ENCODE measurements around the gene NPAS3. TPM values are rescaled to one million over a fixed set of nuclear protein-coding genes. Genes with fewer than 3 reads are reported as not detected.

The NPAS3 gene
- total RNA-seq, 2 experiments from 2014 or later: not detected

GRCh38 chr14:32933629-32934072, 5.0 kb upstream of the NPAS3 start:
- Histone ChIP-seq H2AFZ (ENCODE audit: low read length) (no peak overlapping the region), H3K4me2 (ENCODE audit: low read length) (no peak overlapping the region), H3K36me3 (ENCODE audit: insufficient read depth, low read length) (peaks cover 67% of the 10 kb centered on the region), H4K20me1 (ENCODE audit: insufficient read depth, low read length) (no peaks in the 10 kb centered on the region), H3K27ac (ENCODE audit: low read depth, low read length, poor library complexity, severe bottlenecking) (no peak overlapping the region), H3K9me2 (ENCODE audit: insufficient read depth, low read length) (no peaks in the 10 kb centered on the region), H3K4me3 (ENCODE audit: low read depth, low read length, poor library complexity, severe bottlenecking) (no peak overlapping the region), H3K79me2 (ENCODE audit: insufficient read depth, low read depth, low read length) (peaks cover 6% of the 10 kb centered on the region; the same call in 1 of the 2 replicates), H3K9me3 (ENCODE audit: low read length) (no peaks in the 10 kb centered on the region), H3K4me1 (ENCODE audit: insufficient read depth, low read length, poor library complexity, severe bottlenecking) (no peaks in the 10 kb centered on the region)
- TF ChIP-seq EZH2phosphoT487 (IDR thresholded peaks at IDR 0.05; ENCODE audit: borderline replicate concordance, low read depth, low read length): no peak
- no peak for TF ChIP-seq CTCF (conservative IDR thresholded peaks at IDR 0.05; ENCODE audit: low read length)
- no peak for DNase-seq (ENCODE audit: low spot score)
- ChIA-PET CTCF (ENCODE audit: unreplicated experiment) (no interaction called here), POLR2A (no interaction called here)
- no TSS peak for BruUV-seq (replicated peaks)
- intact Hi-C loops (cut with micrococcal nuclease; ENCODE audit: unreplicated experiment): no loop called here

GRCh38 chr14:32934073-32934880, 4.4 kb upstream of the NPAS3 start:
- no peaks in the 10 kb centered on the region for H3K9me3 ChIP-seq (ENCODE audit: low read length)
- POLR2A ChIA-PET: no interaction called here
- H3K27ac ChIP-seq (ENCODE audit: low read depth, low read length, poor library complexity, severe bottlenecking): no peak overlapping the region
- no peaks in the 10 kb centered on the region for H4K20me1 ChIP-seq (ENCODE audit: insufficient read depth, low read length)
- TF ChIP-seq CTCF (conservative IDR thresholded peaks at IDR 0.05; ENCODE audit: low read length): no peak
- no peak for TF ChIP-seq EZH2phosphoT487 (IDR thresholded peaks at IDR 0.05; ENCODE audit: borderline replicate concordance, low read depth, low read length)
- no peak overlapping the region for H2AFZ ChIP-seq (ENCODE audit: low read length)
- DNase-seq (ENCODE audit: low spot score): no peak
- no peaks in the 10 kb centered on the region for H3K9me2 ChIP-seq (ENCODE audit: insufficient read depth, low read length)
- no peaks in the 10 kb centered on the region for H3K4me1 ChIP-seq (ENCODE audit: insufficient read depth, low read length, poor library complexity, severe bottlenecking)
- CTCF ChIA-PET (ENCODE audit: unreplicated experiment): no interaction called here
- intact Hi-C loops (cut with micrococcal nuclease; ENCODE audit: unreplicated experiment): no loop called here
- H3K4me3 ChIP-seq (ENCODE audit: low read depth, low read length, poor library complexity, severe bottlenecking): no peak overlapping the region
- H3K36me3 ChIP-seq (ENCODE audit: insufficient read depth, low read length): peaks cover 61% of the 10 kb centered on the region
- peaks cover 6% of the 10 kb centered on the region; the same call in 1 of the 2 replicates for H3K79me2 ChIP-seq (ENCODE audit: insufficient read depth, low read depth, low read length)
- no peak overlapping the region for H3K4me2 ChIP-seq (ENCODE audit: low read length)
- no TSS peak for BruUV-seq (replicated peaks)
